Measurements from ENCODE around the gene CD200. TPM values are rescaled to one million over a fixed set of nuclear protein-coding genes. Genes with fewer than 3 reads are reported as not detected.

The CD200 gene
- total RNA-seq, 1 experiment from 2014 or later, result 46.8 TPM

DNA sequence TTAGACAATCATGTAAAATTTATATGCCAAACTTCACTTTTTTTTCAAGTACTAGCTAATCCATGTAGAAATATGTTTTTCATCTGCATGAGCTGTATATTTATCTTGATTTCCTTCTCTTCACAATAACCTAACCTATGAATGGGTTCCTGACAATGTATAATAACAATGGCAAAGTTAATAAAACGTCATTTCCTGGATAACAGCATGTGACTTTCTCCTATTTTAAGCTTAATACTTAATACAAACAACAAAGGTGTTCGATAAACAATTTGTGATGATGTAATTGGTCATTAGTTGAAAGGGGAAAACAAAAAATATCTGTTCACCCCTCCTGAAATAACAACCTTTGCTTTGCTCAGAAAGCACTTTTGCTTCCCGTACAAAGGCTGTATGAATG lies 20.4 kb downstream of the CD200 start (continued):
- no peak for TF ChIP-seq ARID4B (CRISPR knock-in tag; IDR thresholded peaks at IDR 0.05; ENCODE audit: borderline replicate concordance)

- Mint-ChIP-seq H3K4me1 (peaks cover 89% of the 10 kb centered on the region), H3K27me3 (ENCODE audit: low read depth) (no peaks in the 10 kb centered on the region), H3K4me3 (no peak overlapping the region), H3K9me3 (no peaks in the 10 kb centered on the region), H3K36me3 (peaks cover 46% of the 10 kb centered on the region), H3K27ac (peak overlapping the region; percentile 96)
- ATAC-seq (peak; percentile 89), DNase-seq (ENCODE audit: low spot score) (no peak)
- ChIA-PET CTCF (interaction anchor here (0.6 kb wide), 1 partner anchor 51 kb away, joined by 3 read pairs; no protein-coding TSS in a partner anchor), POLR2A (no interaction called here)
- TF ChIP-seq USF2 (CRISPR knock-in tag; IDR thresholded peaks at IDR 0.05) (no peak), ETV6 (CRISPR knock-in tag; IDR thresholded peaks at IDR 0.05) (0 out of 2 replicates have a peak, but pooled peaks have one; percentile 52), TEAD1 (CRISPR knock-in tag; IDR thresholded peaks at IDR 0.05) (peak; percentile 79; the same call in 1 of the 2 replicates), IRF2 (CRISPR knock-in tag; IDR thresholded peaks at IDR 0.05; ENCODE audit: borderline replicate concordance, low read depth) (no peak), PRRX2 (CRISPR knock-in tag; IDR thresholded peaks at IDR 0.05) (no peak)
- TF ChIP-seq, protein P1, sequence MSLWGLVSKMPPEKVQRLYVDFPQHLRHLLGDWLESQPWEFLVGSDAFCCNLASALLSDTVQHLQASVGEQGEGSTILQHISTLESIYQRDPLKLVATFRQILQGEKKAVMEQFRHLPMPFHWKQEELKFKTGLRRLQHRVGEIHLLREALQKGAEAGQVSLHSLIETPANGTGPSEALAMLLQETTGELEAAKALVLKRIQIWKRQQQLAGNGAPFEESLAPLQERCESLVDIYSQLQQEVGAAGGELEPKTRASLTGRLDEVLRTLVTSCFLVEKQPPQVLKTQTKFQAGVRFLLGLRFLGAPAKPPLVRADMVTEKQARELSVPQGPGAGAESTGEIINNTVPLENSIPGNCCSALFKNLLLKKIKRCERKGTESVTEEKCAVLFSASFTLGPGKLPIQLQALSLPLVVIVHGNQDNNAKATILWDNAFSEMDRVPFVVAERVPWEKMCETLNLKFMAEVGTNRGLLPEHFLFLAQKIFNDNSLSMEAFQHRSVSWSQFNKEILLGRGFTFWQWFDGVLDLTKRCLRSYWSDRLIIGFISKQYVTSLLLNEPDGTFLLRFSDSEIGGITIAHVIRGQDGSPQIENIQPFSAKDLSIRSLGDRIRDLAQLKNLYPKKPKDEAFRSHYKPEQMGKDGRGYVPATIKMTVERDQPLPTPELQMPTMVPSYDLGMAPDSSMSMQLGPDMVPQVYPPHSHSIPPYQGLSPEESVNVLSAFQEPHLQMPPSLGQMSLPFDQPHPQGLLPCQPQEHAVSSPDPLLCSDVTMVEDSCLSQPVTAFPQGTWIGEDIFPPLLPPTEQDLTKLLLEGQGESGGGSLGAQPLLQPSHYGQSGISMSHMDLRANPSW (CRISPR knock-in tag; conservative IDR thresholded peaks at IDR 0.05; ENCODE audit: low read depth), result no peak
- TF ChIP-seq, protein P2, sequence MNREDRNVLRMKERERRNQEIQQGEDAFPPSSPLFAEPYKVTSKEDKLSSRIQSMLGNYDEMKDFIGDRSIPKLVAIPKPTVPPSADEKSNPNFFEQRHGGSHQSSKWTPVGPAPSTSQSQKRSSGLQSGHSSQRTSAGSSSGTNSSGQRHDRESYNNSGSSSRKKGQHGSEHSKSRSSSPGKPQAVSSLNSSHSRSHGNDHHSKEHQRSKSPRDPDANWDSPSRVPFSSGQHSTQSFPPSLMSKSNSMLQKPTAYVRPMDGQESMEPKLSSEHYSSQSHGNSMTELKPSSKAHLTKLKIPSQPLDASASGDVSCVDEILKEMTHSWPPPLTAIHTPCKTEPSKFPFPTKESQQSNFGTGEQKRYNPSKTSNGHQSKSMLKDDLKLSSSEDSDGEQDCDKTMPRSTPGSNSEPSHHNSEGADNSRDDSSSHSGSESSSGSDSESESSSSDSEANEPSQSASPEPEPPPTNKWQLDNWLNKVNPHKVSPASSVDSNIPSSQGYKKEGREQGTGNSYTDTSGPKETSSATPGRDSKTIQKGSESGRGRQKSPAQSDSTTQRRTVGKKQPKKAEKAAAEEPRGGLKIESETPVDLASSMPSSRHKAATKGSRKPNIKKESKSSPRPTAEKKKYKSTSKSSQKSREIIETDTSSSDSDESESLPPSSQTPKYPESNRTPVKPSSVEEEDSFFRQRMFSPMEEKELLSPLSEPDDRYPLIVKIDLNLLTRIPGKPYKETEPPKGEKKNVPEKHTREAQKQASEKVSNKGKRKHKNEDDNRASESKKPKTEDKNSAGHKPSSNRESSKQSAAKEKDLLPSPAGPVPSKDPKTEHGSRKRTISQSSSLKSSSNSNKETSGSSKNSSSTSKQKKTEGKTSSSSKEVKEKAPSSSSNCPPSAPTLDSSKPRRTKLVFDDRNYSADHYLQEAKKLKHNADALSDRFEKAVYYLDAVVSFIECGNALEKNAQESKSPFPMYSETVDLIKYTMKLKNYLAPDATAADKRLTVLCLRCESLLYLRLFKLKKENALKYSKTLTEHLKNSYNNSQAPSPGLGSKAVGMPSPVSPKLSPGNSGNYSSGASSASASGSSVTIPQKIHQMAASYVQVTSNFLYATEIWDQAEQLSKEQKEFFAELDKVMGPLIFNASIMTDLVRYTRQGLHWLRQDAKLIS (CRISPR knock-in tag; IDR thresholded peaks at IDR 0.05; ENCODE audit: borderline replicate concordance), result no peak; the same call in 1 of the 2 replicates
- TF ChIP-seq, protein P3, sequence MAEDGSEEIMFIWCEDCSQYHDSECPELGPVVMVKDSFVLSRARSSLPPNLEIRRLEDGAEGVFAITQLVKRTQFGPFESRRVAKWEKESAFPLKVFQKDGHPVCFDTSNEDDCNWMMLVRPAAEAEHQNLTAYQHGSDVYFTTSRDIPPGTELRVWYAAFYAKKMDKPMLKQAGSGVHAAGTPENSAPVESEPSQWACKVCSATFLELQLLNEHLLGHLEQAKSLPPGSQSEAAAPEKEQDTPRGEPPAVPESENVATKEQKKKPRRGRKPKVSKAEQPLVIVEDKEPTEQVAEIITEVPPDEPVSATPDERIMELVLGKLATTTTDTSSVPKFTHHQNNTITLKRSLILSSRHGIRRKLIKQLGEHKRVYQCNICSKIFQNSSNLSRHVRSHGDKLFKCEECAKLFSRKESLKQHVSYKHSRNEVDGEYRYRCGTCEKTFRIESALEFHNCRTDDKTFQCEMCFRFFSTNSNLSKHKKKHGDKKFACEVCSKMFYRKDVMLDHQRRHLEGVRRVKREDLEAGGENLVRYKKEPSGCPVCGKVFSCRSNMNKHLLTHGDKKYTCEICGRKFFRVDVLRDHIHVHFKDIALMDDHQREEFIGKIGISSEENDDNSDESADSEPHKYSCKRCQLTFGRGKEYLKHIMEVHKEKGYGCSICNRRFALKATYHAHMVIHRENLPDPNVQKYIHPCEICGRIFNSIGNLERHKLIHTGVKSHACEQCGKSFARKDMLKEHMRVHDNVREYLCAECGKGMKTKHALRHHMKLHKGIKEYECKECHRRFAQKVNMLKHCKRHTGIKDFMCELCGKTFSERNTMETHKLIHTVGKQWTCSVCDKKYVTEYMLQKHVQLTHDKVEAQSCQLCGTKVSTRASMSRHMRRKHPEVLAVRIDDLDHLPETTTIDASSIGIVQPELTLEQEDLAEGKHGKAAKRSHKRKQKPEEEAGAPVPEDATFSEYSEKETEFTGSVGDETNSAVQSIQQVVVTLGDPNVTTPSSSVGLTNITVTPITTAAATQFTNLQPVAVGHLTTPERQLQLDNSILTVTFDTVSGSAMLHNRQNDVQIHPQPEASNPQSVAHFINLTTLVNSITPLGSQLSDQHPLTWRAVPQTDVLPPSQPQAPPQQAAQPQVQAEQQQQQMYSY (CRISPR knock-in tag; IDR thresholded peaks at IDR 0.05), result peak; percentile 58
- TF ChIP-seq, protein P4, sequence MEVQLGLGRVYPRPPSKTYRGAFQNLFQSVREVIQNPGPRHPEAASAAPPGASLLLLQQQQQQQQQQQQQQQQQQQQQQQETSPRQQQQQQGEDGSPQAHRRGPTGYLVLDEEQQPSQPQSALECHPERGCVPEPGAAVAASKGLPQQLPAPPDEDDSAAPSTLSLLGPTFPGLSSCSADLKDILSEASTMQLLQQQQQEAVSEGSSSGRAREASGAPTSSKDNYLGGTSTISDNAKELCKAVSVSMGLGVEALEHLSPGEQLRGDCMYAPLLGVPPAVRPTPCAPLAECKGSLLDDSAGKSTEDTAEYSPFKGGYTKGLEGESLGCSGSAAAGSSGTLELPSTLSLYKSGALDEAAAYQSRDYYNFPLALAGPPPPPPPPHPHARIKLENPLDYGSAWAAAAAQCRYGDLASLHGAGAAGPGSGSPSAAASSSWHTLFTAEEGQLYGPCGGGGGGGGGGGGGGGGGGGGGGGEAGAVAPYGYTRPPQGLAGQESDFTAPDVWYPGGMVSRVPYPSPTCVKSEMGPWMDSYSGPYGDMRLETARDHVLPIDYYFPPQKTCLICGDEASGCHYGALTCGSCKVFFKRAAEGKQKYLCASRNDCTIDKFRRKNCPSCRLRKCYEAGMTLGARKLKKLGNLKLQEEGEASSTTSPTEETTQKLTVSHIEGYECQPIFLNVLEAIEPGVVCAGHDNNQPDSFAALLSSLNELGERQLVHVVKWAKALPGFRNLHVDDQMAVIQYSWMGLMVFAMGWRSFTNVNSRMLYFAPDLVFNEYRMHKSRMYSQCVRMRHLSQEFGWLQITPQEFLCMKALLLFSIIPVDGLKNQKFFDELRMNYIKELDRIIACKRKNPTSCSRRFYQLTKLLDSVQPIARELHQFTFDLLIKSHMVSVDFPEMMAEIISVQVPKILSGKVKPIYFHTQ (CRISPR knock-in tag; IDR thresholded peaks at IDR 0.05), result no peak
Measured at GRCh38 chr3:112354642-112355306, 21.8 kb downstream of the CD200 start.

All from WTC11 (cell line).